Measurements from ENCODE around the gene PCNT. TPM values are rescaled to one million over a fixed set of nuclear protein-coding genes. Genes with fewer than 3 reads are reported as not detected.

PCNT gene
- total and polyA plus RNA-seq, 10 of the 15 experiments (the other 5 are each of a cell fraction or from before 2014, with no cell fraction given): 2.9 to 39.6 (median 20.5) TPM

DNA sequence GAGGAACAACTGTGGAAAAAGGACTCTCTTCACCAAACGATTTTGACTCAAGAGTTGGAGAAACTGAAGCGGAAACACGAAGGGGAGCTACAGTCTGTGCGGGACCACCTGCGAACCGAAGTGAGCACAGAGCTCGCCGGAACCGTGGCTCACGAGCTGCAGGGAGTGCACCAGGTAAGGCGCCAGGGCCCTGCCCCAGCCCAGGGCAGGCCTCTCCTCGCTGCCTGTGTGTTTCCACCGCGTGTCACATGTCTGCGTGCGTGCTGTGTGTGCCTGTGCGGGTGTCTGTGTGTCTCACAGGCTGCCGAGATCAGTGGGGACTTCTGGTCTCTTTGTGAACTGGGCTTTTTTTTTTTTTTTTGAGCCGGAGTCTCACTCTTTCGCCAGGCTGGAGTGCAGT is 43.0 kb downstream of the PCNT start:
- Histone ChIP-seq H3K27ac (ENCODE audit: control insufficient read depth, insufficient read depth) (no peak overlapping the region), H3K4me1 (ENCODE audit: control insufficient read depth, insufficient read depth, low read length) (peaks cover 31% of the 10 kb centered on the region), H3K27me3 (replicated peaks in 1 of 2; ENCODE audit: control insufficient read depth in 2 of 2, insufficient read depth in 2 of 2, low read length in 1 of 2) (no peaks in the 10 kb centered on the region), H3K36me3 (ENCODE audit: control insufficient read depth in 2 of 2, insufficient read depth in 2 of 2, low read length in 1 of 2) (peaks cover 16 to 28% of the 10 kb centered on the region in 2 experiments), H3K9ac (ENCODE audit: control insufficient read depth, insufficient read depth, low read length) (no peak overlapping the region), H3K9me3 (replicated peaks; ENCODE audit: control insufficient read depth, insufficient read depth, low read length) (no peaks in the 10 kb centered on the region), H4K20me1 (ENCODE audit: control insufficient read depth, insufficient read depth) (no peaks in the 10 kb centered on the region), H3K79me2 (ENCODE audit: control insufficient read depth, insufficient read depth, low read length) (peaks cover 19% of the 10 kb centered on the region), H3K4me2 (ENCODE audit: control insufficient read depth, insufficient read depth) (no peak overlapping the region), H3K4me3 (no peak overlapping the region), H2AFZ (ENCODE audit: control insufficient read depth, low read depth, low read length) (no peak overlapping the region)
- in situ Hi-C loops (cut with MboI): no loop called here
- FAIRE-seq (no peak), DNase-seq (ENCODE audit: low read depth, low spot score) (no peak), ATAC-seq (no peak)
- WGBS (ENCODE audit: insufficient coverage, insufficient replicate concordance, low lambda C conversion rate, missing lambda C conversion rate): 99% methylated on average over 20 of the region's 20 CpGs
- POLR2A ChIA-PET: no interaction called here
- SMC1A ChIA-PET (ENCODE audit: uncharacterized antibody, unreplicated experiment): interaction anchor here (3.3 kb wide), 1 partner anchor 82 kb away, joined by 10 read pairs; the partner anchor contains the start of genes MCM3AP and YBEY
- RAD21 ChIA-PET (ENCODE audit: unreplicated experiment): interaction anchor here (3.4 kb wide), 1 partner anchor 41 kb away, joined by 12 read pairs; a partner anchor contains a TSS
- CTCF ChIA-PET: interaction anchor here (1.0 kb wide), 1 partner anchor 41 kb away, joined by 3 read pairs; a partner anchor contains a TSS
- intact Hi-C loops (cut with micrococcal nuclease; ENCODE audit: unreplicated experiment): no loop called here
- TF ChIP-seq MAX (IDR thresholded peaks at IDR 0.05; ENCODE audit: low read depth, low read length) (no peak), NR2F1 (conservative IDR thresholded peaks at IDR 0.05) (no peak), ZSCAN29 (IDR thresholded peaks at IDR 0.05) (no peak), BHLHE40 (IDR thresholded peaks at IDR 0.05; ENCODE audit: borderline replicate concordance in 1 of 2, low read depth in 2 of 2, low read length in 1 of 2) (no peak), SMARCA5 (IDR thresholded peaks at IDR 0.05) (no peak), RUNX3 (IDR thresholded peaks at IDR 0.05; ENCODE audit: low read length) (no peak), ZNF622 (IDR thresholded peaks at IDR 0.05) (no peak), PKNOX1 (IDR thresholded peaks at IDR 0.05) (no peak), SRF (IDR thresholded peaks at IDR 0.05; ENCODE audit: low read depth in 2 of 2, low read length in 2 of 2) (no peak), HDAC2 (IDR thresholded peaks at IDR 0.05) (no peak)
- TF ChIP-seq, protein P1, sequence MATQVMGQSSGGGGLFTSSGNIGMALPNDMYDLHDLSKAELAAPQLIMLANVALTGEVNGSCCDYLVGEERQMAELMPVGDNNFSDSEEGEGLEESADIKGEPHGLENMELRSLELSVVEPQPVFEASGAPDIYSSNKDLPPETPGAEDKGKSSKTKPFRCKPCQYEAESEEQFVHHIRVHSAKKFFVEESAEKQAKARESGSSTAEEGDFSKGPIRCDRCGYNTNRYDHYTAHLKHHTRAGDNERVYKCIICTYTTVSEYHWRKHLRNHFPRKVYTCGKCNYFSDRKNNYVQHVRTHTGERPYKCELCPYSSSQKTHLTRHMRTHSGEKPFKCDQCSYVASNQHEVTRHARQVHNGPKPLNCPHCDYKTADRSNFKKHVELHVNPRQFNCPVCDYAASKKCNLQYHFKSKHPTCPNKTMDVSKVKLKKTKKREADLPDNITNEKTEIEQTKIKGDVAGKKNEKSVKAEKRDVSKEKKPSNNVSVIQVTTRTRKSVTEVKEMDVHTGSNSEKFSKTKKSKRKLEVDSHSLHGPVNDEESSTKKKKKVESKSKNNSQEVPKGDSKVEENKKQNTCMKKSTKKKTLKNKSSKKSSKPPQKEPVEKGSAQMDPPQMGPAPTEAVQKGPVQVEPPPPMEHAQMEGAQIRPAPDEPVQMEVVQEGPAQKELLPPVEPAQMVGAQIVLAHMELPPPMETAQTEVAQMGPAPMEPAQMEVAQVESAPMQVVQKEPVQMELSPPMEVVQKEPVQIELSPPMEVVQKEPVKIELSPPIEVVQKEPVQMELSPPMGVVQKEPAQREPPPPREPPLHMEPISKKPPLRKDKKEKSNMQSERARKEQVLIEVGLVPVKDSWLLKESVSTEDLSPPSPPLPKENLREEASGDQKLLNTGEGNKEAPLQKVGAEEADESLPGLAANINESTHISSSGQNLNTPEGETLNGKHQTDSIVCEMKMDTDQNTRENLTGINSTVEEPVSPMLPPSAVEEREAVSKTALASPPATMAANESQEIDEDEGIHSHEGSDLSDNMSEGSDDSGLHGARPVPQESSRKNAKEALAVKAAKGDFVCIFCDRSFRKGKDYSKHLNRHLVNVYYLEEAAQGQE (IDR thresholded peaks at IDR 0.05; ENCODE audit: low read depth, low read length): no peak
- TF ChIP-seq, protein P2, sequence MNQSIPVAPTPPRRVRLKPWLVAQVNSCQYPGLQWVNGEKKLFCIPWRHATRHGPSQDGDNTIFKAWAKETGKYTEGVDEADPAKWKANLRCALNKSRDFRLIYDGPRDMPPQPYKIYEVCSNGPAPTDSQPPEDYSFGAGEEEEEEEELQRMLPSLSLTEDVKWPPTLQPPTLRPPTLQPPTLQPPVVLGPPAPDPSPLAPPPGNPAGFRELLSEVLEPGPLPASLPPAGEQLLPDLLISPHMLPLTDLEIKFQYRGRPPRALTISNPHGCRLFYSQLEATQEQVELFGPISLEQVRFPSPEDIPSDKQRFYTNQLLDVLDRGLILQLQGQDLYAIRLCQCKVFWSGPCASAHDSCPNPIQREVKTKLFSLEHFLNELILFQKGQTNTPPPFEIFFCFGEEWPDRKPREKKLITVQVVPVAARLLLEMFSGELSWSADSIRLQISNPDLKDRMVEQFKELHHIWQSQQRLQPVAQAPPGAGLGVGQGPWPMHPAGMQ (IDR thresholded peaks at IDR 0.05; ENCODE audit: borderline replicate concordance): no peak
- BruUV-seq (replicated peaks): no TSS peak
